Activated T-cell treated with anti-CD3 and anti-CD28 coated beads, Interleukin-2, amount 50 U/mL, for 4 hours (primary cell): ENCODE data around the gene MROH2A. TPM values are rescaled to one million over a fixed set of nuclear protein-coding genes. Genes with fewer than 3 reads are reported as not detected.

Experiments
- ATAC-seq, 2 donors: fragments of 200-7000 bp; cut with Tn5 transposase; one replicate each; pipeline ENCODE4 v1.10.0; 2021
- DNase-seq: peaks from one replicate; pipeline ENCODE4 v3.0.0-alpha.2; 2020
- H3K27me3 Mint-ChIP-seq: one replicate; pipeline ENCODE4 v1.8.0; 2021; ENCODE audit warnings: low read depth, mixed read lengths
- H3K36me3 Mint-ChIP-seq: one replicate; pipeline ENCODE4 v1.8.0; 2022; ENCODE audit warnings: mixed read lengths; ENCODE audit not compliant: insufficient read depth
- H3K4me1 Mint-ChIP-seq: one replicate; pipeline ENCODE4 v1.8.0; 2021; ENCODE audit warnings: low read depth, mixed read lengths
- H3K4me3 Mint-ChIP-seq: one replicate; pipeline ENCODE4 v1.8.0; 2021; ENCODE audit warnings: mild to moderate bottlenecking, moderate library complexity, mixed read lengths
- H3K9me3 Mint-ChIP-seq: one replicate; pipeline ENCODE4 v1.8.0; 2021; ENCODE audit warnings: mixed read lengths
- total RNA-seq, 3 donors: library from RNA; stranded (reverse); gene quantifications; one replicate each; pipeline ENCODE4 v1.2.1, GENCODE V29; 2021

The MROH2A gene
- total RNA-seq, 3 donors from 2014 or later: not detected

DNA sequence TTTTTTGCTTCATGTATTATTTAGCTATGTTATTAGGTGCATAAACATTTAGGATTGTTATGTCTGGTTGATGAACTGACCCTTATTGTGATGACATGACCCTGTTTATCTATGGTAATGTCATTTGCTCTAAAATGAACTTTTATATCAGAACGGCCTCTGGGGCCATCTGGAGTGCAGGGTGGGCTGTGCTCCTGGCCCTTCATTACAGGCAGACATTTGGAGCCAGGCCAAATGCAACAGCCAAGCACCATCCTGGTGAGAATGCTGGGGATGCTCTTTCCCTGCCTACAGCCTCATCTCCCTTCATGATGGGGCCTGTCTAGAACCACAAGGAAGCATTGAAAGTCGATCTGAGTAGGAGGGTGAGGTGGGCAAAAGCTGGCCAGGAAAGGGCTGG, 38.2 kb downstream of the MROH2A start:
- ATAC-seq (no peak), DNase-seq (no peak)
- H3K27me3 Mint-ChIP-seq: peaks cover 13% of the 10 kb centered on the region
- no peaks in the 10 kb centered on the region for H3K9me3 Mint-ChIP-seq
- H3K36me3 Mint-ChIP-seq: no peaks in the 10 kb centered on the region
- no peak overlapping the region for H3K4me3 Mint-ChIP-seq
- no peaks in the 10 kb centered on the region for H3K4me1 Mint-ChIP-seq

DNA sequence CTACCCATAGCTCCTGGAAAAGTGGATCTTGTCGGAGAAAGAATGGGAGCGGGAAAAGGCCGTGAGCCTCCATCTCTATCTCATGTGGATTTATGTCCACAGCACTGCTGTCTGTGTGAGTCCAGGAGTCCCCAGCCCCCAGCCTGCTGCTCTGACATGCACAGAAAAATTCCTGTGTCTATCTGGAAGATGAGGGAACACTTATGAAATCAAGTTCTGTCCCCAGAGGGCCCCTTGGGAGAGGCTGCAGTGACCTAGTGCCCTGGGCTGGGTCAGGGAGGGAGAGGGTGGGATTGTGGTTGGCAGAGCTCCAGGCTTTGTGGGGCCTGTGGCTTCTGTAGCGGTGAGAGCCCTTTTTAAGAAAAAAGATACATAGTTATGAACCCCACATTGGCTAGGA, 38.6 kb downstream of the MROH2A start:
- Mint-ChIP-seq H3K4me1 (no peaks in the 10 kb centered on the region), H3K4me3 (no peak overlapping the region), H3K9me3 (no peaks in the 10 kb centered on the region), H3K27me3 (peaks cover 14% of the 10 kb centered on the region), H3K36me3 (no peaks in the 10 kb centered on the region)
- no peak for DNase-seq
- no peak for ATAC-seq

DNA sequence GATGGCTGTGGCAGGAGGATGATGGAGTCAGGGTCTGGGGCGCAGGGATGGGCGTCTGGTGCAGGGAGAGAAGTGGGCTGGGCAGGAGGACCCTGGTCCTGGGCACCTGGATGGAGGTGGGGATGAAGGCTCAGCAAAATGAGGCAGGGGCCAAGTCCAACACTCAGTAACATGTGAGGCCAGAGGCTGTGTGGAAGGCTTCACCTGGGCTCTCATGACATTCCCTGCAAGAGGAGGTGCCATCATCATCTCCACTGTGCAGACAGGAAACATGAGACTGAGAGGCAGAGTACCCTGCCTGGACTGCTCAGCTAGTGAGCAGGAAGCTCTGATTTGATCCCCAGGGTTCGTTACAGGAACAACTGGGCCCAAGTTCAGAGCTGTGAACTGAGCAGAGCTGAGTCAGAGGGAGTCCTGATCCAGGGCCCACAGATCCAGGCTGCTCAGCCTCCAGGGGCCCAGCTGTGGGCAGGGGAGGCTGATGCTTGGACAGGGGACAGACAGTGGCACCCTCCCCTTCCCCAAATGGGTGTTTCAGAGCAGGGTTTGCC, 39.3 kb downstream of the MROH2A start:
- ATAC-seq: no peak
- H3K36me3 Mint-ChIP-seq: no peaks in the 10 kb centered on the region
- no peak for DNase-seq
- no peaks in the 10 kb centered on the region for H3K4me1 Mint-ChIP-seq
- H3K9me3 Mint-ChIP-seq: no peaks in the 10 kb centered on the region
- no peak overlapping the region for H3K4me3 Mint-ChIP-seq
- peaks cover 14% of the 10 kb centered on the region for H3K27me3 Mint-ChIP-seq

DNA sequence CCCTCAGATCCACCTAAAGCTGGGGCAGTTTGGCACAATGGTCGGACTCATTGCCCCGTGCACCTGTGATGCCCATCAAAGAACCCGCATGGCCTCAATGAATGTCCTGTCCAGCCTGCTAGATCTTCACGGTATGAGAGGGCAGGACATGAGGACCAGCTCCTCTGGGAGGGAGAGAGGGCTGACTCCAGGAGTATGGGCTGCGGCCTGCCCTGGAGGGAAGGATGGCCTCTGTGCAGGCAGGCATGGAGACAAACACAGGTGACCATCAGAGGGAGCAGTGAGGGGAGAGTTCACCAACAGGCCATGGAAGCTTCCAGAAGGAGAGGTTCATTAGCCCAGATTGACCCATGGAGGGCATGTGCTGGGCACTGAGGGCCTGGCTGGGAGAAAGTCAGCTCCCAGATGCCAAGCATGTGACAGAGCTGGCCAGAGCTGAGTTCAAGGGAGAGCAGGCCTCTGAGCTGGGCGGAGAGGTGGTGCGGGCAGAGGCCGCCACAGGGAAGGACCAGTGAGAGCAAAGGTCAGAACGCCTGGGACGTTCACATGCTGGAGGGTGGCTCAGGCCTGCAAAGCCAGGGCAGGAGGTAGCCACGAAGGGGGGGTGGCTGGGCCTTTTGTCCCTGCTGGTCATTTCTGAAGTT, 40.0 kb downstream of the MROH2A start:
- no peaks in the 10 kb centered on the region for H3K4me1 Mint-ChIP-seq
- peaks cover 14% of the 10 kb centered on the region for H3K27me3 Mint-ChIP-seq
- no peak for DNase-seq
- no peak overlapping the region for H3K4me3 Mint-ChIP-seq
- H3K36me3 Mint-ChIP-seq: no peaks in the 10 kb centered on the region
- ATAC-seq: no peak
- H3K9me3 Mint-ChIP-seq: no peaks in the 10 kb centered on the region

- ATAC-seq: no peak
These were observed 40.8 kb downstream of the MROH2A start for GRCh38 chr2:233818639-233819621.

DNA sequence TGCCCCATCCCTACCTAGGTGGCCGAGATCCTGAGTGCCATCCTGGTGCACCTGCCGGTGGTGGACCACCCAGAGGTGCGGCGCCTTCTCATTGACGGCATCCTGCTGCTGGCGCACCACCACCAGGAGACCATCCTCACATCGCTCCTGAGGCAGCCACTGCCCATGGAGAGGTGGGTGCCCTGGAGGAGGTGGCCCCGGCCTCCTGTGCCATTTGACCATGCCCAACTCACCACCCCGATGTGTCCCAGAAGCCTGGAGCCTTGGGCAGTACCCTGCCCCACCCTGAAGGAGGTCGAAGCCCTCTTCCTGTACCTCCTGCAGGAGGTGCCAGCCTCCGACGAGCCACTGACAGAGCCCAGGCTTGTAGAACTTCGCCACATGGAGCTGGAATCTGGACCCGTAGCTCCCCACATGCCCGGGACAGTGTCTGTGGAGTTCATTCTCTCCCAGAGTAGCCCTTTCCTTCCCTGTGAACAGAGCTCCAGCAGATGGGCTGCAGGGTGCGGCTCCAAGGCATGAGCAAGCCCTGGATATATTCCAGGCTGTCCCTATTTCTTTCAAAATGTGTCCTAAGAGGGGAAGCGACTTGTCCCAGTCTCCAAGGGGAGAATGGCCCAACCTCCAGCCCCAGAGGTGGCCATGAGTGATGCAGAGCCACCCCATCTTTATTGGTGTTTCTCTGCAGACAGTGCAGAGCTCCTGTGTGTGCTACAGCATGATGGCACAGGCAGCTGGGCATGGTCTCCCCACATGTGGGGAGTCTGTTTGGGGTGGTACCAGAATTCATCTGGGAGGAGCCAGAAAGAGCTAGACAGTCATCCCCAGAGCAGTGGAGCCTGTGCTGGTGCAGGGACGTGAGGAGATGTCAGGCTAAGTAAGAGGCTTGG, 42.0 kb downstream of the MROH2A start:
- no peak overlapping the region for H3K4me3 Mint-ChIP-seq
- DNase-seq: no peak
- no peaks in the 10 kb centered on the region for H3K9me3 Mint-ChIP-seq
- no peaks in the 10 kb centered on the region for H3K36me3 Mint-ChIP-seq
- peaks cover 12% of the 10 kb centered on the region for H3K27me3 Mint-ChIP-seq
- ATAC-seq: no peak
- H3K4me1 Mint-ChIP-seq: no peaks in the 10 kb centered on the region

More at GRCh38 chr2:233818639-233819621, 40.8 kb downstream of the MROH2A start:
- peaks cover 14% of the 10 kb centered on the region for H3K27me3 Mint-ChIP-seq
- no peaks in the 10 kb centered on the region for H3K4me1 Mint-ChIP-seq
- H3K4me3 Mint-ChIP-seq: no peak overlapping the region
- H3K36me3 Mint-ChIP-seq: no peaks in the 10 kb centered on the region
- H3K9me3 Mint-ChIP-seq: no peaks in the 10 kb centered on the region
- DNase-seq: no peak

DNA sequence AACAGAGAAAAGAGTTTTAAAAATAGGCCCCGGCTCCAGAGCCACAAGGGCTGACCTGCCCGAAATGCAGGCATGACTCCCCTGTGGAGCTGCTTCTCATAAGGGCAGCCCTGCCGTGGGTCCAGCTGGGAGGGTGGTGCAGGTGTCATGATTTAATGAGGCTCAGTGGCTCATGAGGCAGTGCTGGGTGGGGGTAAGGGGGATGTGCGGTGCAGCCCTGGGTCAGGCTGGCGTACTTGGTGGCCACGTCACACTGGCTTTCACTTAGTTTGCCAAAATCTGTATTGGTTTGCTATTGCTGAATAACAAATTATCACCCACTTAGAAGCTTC, 42.6 kb downstream of the MROH2A start:
- Mint-ChIP-seq H3K9me3 (no peaks in the 10 kb centered on the region), H3K27me3 (peaks cover 14% of the 10 kb centered on the region), H3K4me1 (no peaks in the 10 kb centered on the region), H3K36me3 (no peaks in the 10 kb centered on the region), H3K4me3 (no peak overlapping the region)
- DNase-seq: no peak
- ATAC-seq: no peak

- ATAC-seq (no peak), DNase-seq (no peak)
- Mint-ChIP-seq H3K27me3 (peaks cover 14% of the 10 kb centered on the region), H3K36me3 (no peaks in the 10 kb centered on the region), H3K9me3 (no peaks in the 10 kb centered on the region), H3K4me1 (no peaks in the 10 kb centered on the region), H3K4me3 (no peak overlapping the region)
These were observed 43.1 kb downstream of the MROH2A start for GRCh38 chr2:233821196-233821595.

DNA sequence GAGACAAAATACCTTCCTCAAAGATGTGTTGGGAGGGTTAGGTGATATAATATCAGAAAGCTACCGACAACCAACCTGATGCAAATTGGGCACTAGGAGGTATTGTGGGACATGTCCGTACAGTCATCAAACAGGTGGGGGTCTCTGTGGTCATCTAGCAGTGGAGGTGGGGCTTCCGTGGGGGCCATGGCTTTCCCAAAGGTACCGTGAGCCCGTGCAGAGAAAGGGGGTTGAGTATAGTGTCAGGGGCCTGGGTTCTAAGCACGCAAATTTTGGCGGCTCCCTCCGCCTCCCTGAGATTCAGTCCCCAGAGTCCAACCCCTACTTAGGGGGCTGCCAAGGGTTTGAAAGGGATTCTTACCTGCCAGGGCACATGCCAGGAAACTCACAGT, 43.6 kb downstream of the MROH2A start:
- H3K4me3 Mint-ChIP-seq: no peak overlapping the region
- H3K27me3 Mint-ChIP-seq: peaks cover 16% of the 10 kb centered on the region
- no peaks in the 10 kb centered on the region for H3K36me3 Mint-ChIP-seq
- H3K4me1 Mint-ChIP-seq: no peaks in the 10 kb centered on the region
- no peak for DNase-seq
- ATAC-seq: no peak
- H3K9me3 Mint-ChIP-seq: no peaks in the 10 kb centered on the region

DNA sequence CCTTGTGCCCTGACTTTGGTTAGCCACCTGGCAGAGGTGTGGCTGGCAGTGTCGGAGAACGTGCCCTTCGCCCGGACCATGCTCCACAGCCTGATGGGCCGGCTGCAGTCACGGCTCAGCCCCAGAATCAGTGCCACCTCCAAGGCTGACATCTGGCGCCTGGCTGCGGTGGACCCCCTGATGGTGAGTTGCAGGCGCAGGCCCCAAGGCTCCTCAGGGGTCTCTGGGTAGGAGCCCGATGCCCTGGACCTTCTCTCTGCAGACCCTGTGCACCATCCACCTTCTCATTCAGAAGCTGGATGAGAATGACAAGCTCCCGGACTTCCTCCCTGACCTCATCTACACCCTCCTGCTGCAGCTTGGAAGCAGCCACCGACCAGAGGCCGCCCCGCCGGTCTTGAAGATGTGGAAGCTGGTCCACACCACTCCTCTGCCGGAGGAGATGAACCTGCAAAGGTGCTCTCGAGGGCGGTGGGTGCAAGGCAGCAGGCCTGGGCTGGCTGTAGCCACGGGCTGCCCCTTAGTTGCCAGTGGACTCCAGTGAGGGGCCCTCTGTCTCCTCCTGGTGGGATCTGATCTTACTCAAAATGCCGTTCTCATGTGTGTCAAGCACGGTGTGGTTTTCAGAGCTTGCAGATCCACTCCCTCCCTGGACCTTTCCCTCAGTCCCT, 44.1 kb downstream of the MROH2A start:
- H3K36me3 Mint-ChIP-seq: no peaks in the 10 kb centered on the region
- H3K4me1 Mint-ChIP-seq: no peaks in the 10 kb centered on the region
- H3K4me3 Mint-ChIP-seq: no peak overlapping the region
- DNase-seq: no peak
- no peak for ATAC-seq
- H3K27me3 Mint-ChIP-seq: peaks cover 16% of the 10 kb centered on the region
- no peaks in the 10 kb centered on the region for H3K9me3 Mint-ChIP-seq

GRCh38 chr2:233822781-233823730, 44.9 kb downstream of the MROH2A start:
- H3K4me1 Mint-ChIP-seq: no peaks in the 10 kb centered on the region
- no peaks in the 10 kb centered on the region for H3K9me3 Mint-ChIP-seq
- H3K36me3 Mint-ChIP-seq: no peaks in the 10 kb centered on the region
- no peak for DNase-seq
- ATAC-seq: no peak
- H3K4me3 Mint-ChIP-seq: no peak overlapping the region
- peaks cover 13% of the 10 kb centered on the region for H3K27me3 Mint-ChIP-seq

GRCh38 chr2:233823731-233824121, 45.6 kb downstream of the MROH2A start:
- Mint-ChIP-seq H3K36me3 (no peaks in the 10 kb centered on the region), H3K27me3 (peaks cover 11% of the 10 kb centered on the region), H3K9me3 (no peaks in the 10 kb centered on the region), H3K4me1 (no peaks in the 10 kb centered on the region), H3K4me3 (no peak overlapping the region)
- ATAC-seq (no peak), DNase-seq (no peak)

GRCh38 chr2:233824373-233824772, 46.2 kb downstream of the MROH2A start:
- ATAC-seq (no peak), DNase-seq (no peak)
- no peak overlapping the region for H3K4me3 Mint-ChIP-seq
- no peaks in the 10 kb centered on the region for H3K36me3 Mint-ChIP-seq
- H3K27me3 Mint-ChIP-seq: peaks cover 9% of the 10 kb centered on the region
- no peaks in the 10 kb centered on the region for H3K9me3 Mint-ChIP-seq
- H3K4me1 Mint-ChIP-seq: no peaks in the 10 kb centered on the region
